HCT116 (cell line): ENCODE data around the gene DPRX. TPM values are rescaled to one million over a fixed set of nuclear protein-coding genes. Genes with fewer than 3 reads are reported as not detected.

Source experiments
- ATAC-seq: fragments of 200-7000 bp; cut with Tn5 transposase; 2 replicates; pipeline ENCODE4 v1.9.1; 2020; ENCODE audit warnings: mild to moderate bottlenecking, moderate library complexity
- BruUV-seq: library from RNA; stranded (reverse); fragments of 400-500 nt; replicated peaks from 2 replicates; lab custom pipeline; 2021; lab: Mats Ljungman, UMichigan
- CTCF ChIA-PET: fragments of 300-600 bp; sonication (Branson Sonifier 250); formaldehyde crosslinking; loops from one replicate; lab custom pipeline; 2021; ENCODE audit warnings: antibody characterized with exemption; lab: Charles Lee
- POLR2A ChIA-PET: fragments of 300-600, 350-600 bp; sonication (Branson Sonifier 250); formaldehyde crosslinking; loops from one replicate; lab custom pipeline; 2021; ENCODE audit warnings: antibody characterized with exemption; lab: Charles Lee
- RAD21 ChIA-PET, 2 experiments: fragments of 300-600 bp; sonication (Branson Sonifier 250); formaldehyde crosslinking; loops; one replicate each; lab custom pipeline; 2023; ENCODE audit warnings: low total read pairs in 2 of 2; ENCODE audit not compliant: uncharacterized antibody in 2 of 2, unreplicated experiment in 2 of 2, low non-redundant PET in 1 of 2; lab: Charles Lee
- DNase-seq: peaks from one replicate; pipeline ENCODE4 v3.0.0-alpha.2; 2010; ENCODE audit warnings: low read depth, low spot score
- H2AFZ ChIP-seq: fragments of 200-600 bp; shearing (Covaris generic), sonication (generic); 2 replicates; pipeline ENCODE4 v1.6.1; 2017; ENCODE audit warnings: low read depth, mixed run types, mixed read lengths, antibody characterized with exemption, low read length; ENCODE audit not compliant: poor library complexity, severe bottlenecking
- H3K27ac ChIP-seq: 2 replicates; pipeline ENCODE4 v1.5.1; 2012; ENCODE audit warnings: low read depth, low read length
- H3K27me3 ChIP-seq: fragments of 200-600 bp; sonication (generic); 2 replicates; pipeline ENCODE4 v1.6.1; 2016; ENCODE audit warnings: mixed run types, low read length, mixed read lengths; ENCODE audit not compliant: insufficient read depth
- H3K36me3 ChIP-seq, 2 experiments: fragments of 200-500 bp in 1 of 2; fragments of 200-600 bp in 1 of 2; sonication (Bioruptor generic) in 1 of 2; sonication (generic) in 1 of 2; 2 replicates each; pipeline versions ENCODE4 v1.5.1 to v1.6.1; 2014 to 2016; ENCODE audit warnings: low read length in 2 of 2, inconsistent platforms in 1 of 2, mixed read lengths in 1 of 2, mixed run types in 1 of 2; ENCODE audit not compliant: insufficient read depth in 2 of 2, control insufficient read depth in 1 of 2
- H3K4me1 ChIP-seq, 2 experiments: fragments of 200-600 bp in 1 of 2; sonication (generic) in 1 of 2; 2 replicates each; pipeline versions ENCODE4 v1.5.1 to v1.6.1; 2012 to 2017; ENCODE audit warnings: low read length in 2 of 2, inconsistent platforms in 1 of 2, mild to moderate bottlenecking in 1 of 2, mixed read lengths in 1 of 2, mixed run types in 1 of 2, moderate library complexity in 1 of 2; ENCODE audit not compliant: insufficient read depth in 2 of 2, control insufficient read depth in 1 of 2
- H3K4me2 ChIP-seq: fragments of 200-600 bp; sonication (generic); 2 replicates; pipeline ENCODE4 v1.6.1; 2017; ENCODE audit warnings: mixed run types, low read length, mixed read lengths
- H3K4me3 ChIP-seq, 2 experiments: fragments of 200-600 bp in 1 of 2; sonication (generic) in 1 of 2; replicated peaks in 1 of 2; 2 replicates each; pipeline ENCODE4 v1.5.1; 2011 to 2016; ENCODE audit warnings: low read length in 2 of 2, control low read depth in 1 of 2, low read depth in 1 of 2, mild to moderate bottlenecking in 1 of 2, mixed read lengths in 1 of 2, mixed run types in 1 of 2
- H3K79me2 ChIP-seq: fragments of 200-600 bp; sonication (generic); 2 replicates; pipeline ENCODE4 v1.6.1; 2017; ENCODE audit warnings: mild to moderate bottlenecking, mixed run types, low read length, moderate library complexity, mixed read lengths; ENCODE audit not compliant: insufficient read depth
- H3K9ac ChIP-seq: fragments of 200-600 bp; sonication (generic); 2 replicates; pipeline ENCODE4 v1.6.1; 2016; ENCODE audit warnings: low read length, mixed read lengths
- H3K9me2 ChIP-seq: fragments of 200-600 bp; sonication (generic), shearing (Covaris generic); 2 replicates; pipeline ENCODE4 v1.6.1; 2017; ENCODE audit warnings: mixed run types, mild to moderate bottlenecking, moderate library complexity; ENCODE audit not compliant: insufficient read depth
- H3K9me3 ChIP-seq, 2 experiments: fragments of 200-500 bp in 1 of 2; fragments of 200-600 bp in 1 of 2; sonication (Bioruptor generic) in 1 of 2; sonication (generic) in 1 of 2; 2 replicates each; pipeline ENCODE4 v1.6.1; 2014 to 2017; ENCODE audit warnings: low read length in 2 of 2, mixed read lengths in 2 of 2, inconsistent platforms in 1 of 2, low read depth in 1 of 2, mild to moderate bottlenecking in 1 of 2, mixed run types in 1 of 2, moderate library complexity in 1 of 2; ENCODE audit not compliant: control insufficient read depth in 1 of 2, insufficient read depth in 1 of 2
- H4K20me1 ChIP-seq: fragments of 200-600 bp; sonication (generic), shearing (Covaris generic); 2 replicates; pipeline ENCODE4 v1.6.1; 2017; ENCODE audit warnings: mixed run types, mild to moderate bottlenecking, moderate library complexity; ENCODE audit not compliant: insufficient read depth
- EZH2 ChIP-seq: fragments of 200-600 bp; sonication (generic); IDR thresholded peaks from 2 replicates; pipeline ENCODE4 v1.6.1; 2017; ENCODE audit warnings: antibody characterized with exemption, mixed run types
- EZH2phosphoT487 ChIP-seq: fragments of 200-600 bp; IDR thresholded peaks from 2 replicates; pipeline ENCODE4 v1.6.1; 2018; ENCODE audit warnings: antibody characterized with exemption, borderline replicate concordance
- FOSL1 ChIP-seq: IDR thresholded peaks from 2 replicates; pipeline ENCODE4 v1.6.1; 2012; ENCODE audit warnings: low read depth
- RAD21 ChIP-seq: IDR thresholded peaks from 2 replicates; pipeline ENCODE4 v1.6.1; 2012; ENCODE audit warnings: low read depth, mild to moderate bottlenecking
- SIN3A ChIP-seq: IDR thresholded peaks from 2 replicates; pipeline ENCODE4 v1.6.1; 2012; ENCODE audit warnings: low read depth
- YY1 ChIP-seq: IDR thresholded peaks from 2 replicates; pipeline ENCODE4 v1.6.1; 2011; ENCODE audit warnings: low read length, low read depth, moderate library complexity, mild to moderate bottlenecking; ENCODE audit not compliant: insufficient replicate concordance; ENCODE audit errors: extremely low read depth
- intact Hi-C: fragments of 100-400 bp; cut with micrococcal nuclease; formaldehyde crosslinking; loops from 2 replicates; pipeline ENCODE4 v1.10.0; 2022
- total RNA-seq: library from RNA; stranded (reverse); gene quantifications from one replicate; pipeline ENCODE4 v1.2.1, GENCODE V29; 2021; ENCODE audit not compliant: unreplicated experiment
- TF ChIP-seq, protein P1 (sequence below): IDR thresholded peaks from 2 replicates; pipeline ENCODE4 v1.6.1; 2012; ENCODE audit warnings: low read depth

Gene DPRX
- total RNA-seq, 1 experiment from 2014 or later, result not detected

DNA sequence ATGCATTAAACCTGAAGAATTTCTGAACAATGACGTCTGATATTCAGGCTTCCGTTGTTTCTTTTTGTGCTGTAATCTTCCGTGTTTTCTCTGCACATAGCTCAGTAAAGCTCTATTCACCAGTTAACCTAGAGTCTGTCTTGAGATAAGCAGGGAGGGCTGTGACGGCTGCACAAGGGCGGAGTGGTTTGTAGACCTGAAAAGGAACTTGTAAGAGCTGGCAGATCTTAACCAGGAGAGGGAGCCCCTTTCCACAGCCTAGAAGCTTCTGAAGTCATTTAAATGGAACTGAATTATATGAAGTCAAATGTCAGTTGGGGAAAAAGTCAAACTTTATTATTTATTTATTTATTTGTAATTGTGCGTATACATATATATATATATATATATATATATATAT is 27.5 kb downstream of the DPRX start:
- ATAC-seq (no peak), DNase-seq (no peak)
- H4K20me1 ChIP-seq, result no peaks in the 10 kb centered on the region

GRCh38 chr19:53660584-53660983 is 28.8 kb downstream of the DPRX start:
- Histone ChIP-seq H3K4me3 (no peak overlapping the region), H3K36me3 (no peaks in the 10 kb centered on the region), H3K4me1 (no peaks in the 10 kb centered on the region), H3K27me3 (no peaks in the 10 kb centered on the region), H3K27ac (no peak overlapping the region), H2AFZ (no peak overlapping the region), H3K79me2 (no peaks in the 10 kb centered on the region), H3K9ac (no peak overlapping the region), H3K4me2 (no peak overlapping the region), H3K9me2 (no peaks in the 10 kb centered on the region), H3K9me3 (peaks cover 0 to 21% of the 10 kb centered on the region in 2 experiments; a peak in 2 of 4 replicates), H4K20me1 (no peaks in the 10 kb centered on the region)
- CTCF ChIA-PET, result no interaction called here
- DNase-seq (no peak), ATAC-seq (no peak)
- intact Hi-C loops, result no loop called here
- TF ChIP-seq FOSL1 (no peak), EZH2 (no peak)
- TF ChIP-seq, protein P1, sequence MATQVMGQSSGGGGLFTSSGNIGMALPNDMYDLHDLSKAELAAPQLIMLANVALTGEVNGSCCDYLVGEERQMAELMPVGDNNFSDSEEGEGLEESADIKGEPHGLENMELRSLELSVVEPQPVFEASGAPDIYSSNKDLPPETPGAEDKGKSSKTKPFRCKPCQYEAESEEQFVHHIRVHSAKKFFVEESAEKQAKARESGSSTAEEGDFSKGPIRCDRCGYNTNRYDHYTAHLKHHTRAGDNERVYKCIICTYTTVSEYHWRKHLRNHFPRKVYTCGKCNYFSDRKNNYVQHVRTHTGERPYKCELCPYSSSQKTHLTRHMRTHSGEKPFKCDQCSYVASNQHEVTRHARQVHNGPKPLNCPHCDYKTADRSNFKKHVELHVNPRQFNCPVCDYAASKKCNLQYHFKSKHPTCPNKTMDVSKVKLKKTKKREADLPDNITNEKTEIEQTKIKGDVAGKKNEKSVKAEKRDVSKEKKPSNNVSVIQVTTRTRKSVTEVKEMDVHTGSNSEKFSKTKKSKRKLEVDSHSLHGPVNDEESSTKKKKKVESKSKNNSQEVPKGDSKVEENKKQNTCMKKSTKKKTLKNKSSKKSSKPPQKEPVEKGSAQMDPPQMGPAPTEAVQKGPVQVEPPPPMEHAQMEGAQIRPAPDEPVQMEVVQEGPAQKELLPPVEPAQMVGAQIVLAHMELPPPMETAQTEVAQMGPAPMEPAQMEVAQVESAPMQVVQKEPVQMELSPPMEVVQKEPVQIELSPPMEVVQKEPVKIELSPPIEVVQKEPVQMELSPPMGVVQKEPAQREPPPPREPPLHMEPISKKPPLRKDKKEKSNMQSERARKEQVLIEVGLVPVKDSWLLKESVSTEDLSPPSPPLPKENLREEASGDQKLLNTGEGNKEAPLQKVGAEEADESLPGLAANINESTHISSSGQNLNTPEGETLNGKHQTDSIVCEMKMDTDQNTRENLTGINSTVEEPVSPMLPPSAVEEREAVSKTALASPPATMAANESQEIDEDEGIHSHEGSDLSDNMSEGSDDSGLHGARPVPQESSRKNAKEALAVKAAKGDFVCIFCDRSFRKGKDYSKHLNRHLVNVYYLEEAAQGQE, result no peak
- no TSS peak for BruUV-seq
- RAD21 ChIA-PET, result no interaction called here
- POLR2A ChIA-PET, result no interaction called here

More for the DNA sequence above, 27.5 kb downstream of the DPRX start:
- H3K27ac ChIP-seq, result no peak overlapping the region
- no peak for TF ChIP-seq YY1
- no peak for TF ChIP-seq SIN3A
- no peak for TF ChIP-seq EZH2phosphoT487
- no peak for TF ChIP-seq RAD21
- TF ChIP-seq EZH2, result no peak
- TF ChIP-seq, protein P1, result no peak
- TF ChIP-seq, all 23 proteins: peak for 0
- POLR2A ChIA-PET, result no interaction called here
- no TSS peak for BruUV-seq
- no peaks in the 10 kb centered on the region for H3K79me2 ChIP-seq
- H3K36me3 ChIP-seq, result no peaks in the 10 kb centered on the region
- H3K4me1 ChIP-seq, result no peaks in the 10 kb centered on the region
- CTCF ChIA-PET, result no interaction called here
- RAD21 ChIA-PET, result no interaction called here
- no peak overlapping the region for H3K4me2 ChIP-seq
- no peak overlapping the region for H3K4me3 ChIP-seq
- H2AFZ ChIP-seq, result no peak overlapping the region
- peaks cover 6 to 28% of the 10 kb centered on the region in 2 experiments; a peak in 3 of 4 replicates for H3K9me3 ChIP-seq
- H3K9ac ChIP-seq, result no peak overlapping the region
- intact Hi-C loops, result loop anchor here (10.0 kb wide), 1 partner anchor 204 kb away; no protein-coding TSS in a partner anchor
- no peaks in the 10 kb centered on the region for H3K27me3 ChIP-seq
- no peaks in the 10 kb centered on the region for H3K9me2 ChIP-seq
